HepG2 (cell line): Measurements from ENCODE around the gene TAAR9. TPM values are rescaled to one million over a fixed set of nuclear protein-coding genes. Genes with fewer than 3 reads are reported as not detected.

Experiments
- ARNTL ChIP-seq: sonication (generic); formaldehyde crosslinking; IDR thresholded peaks from 2 replicates; pipeline ENCODE4 v1.4.0; 2020; ENCODE audit warnings: mild to moderate bottlenecking, missing genetic modification reagents
- DPF2 ChIP-seq: sonication (generic); formaldehyde crosslinking; IDR thresholded peaks from 2 replicates; pipeline ENCODE4 v1.4.0; 2020; ENCODE audit warnings: mild to moderate bottlenecking, low read depth, missing genetic modification reagents, borderline replicate concordance
- ISL2 ChIP-seq: sonication (generic); formaldehyde crosslinking; IDR thresholded peaks from 2 replicates; pipeline ENCODE4 v1.5.0; 2020; ENCODE audit warnings: missing genetic modification reagents
- KMT2A ChIP-seq: sonication (generic); formaldehyde crosslinking; IDR thresholded peaks from 2 replicates; pipeline ENCODE4 v1.4.0; 2020; ENCODE audit warnings: missing genetic modification reagents
- MEIS1 ChIP-seq: sonication (generic); formaldehyde crosslinking; IDR thresholded peaks from 2 replicates; pipeline ENCODE4 v1.9.0; 2021; ENCODE audit warnings: mild to moderate bottlenecking, missing genetic modification reagents, moderate library complexity, borderline replicate concordance
- MTA1 ChIP-seq: sonication (generic); formaldehyde crosslinking; IDR thresholded peaks from 2 replicates; pipeline ENCODE4 v1.4.0; 2020; ENCODE audit warnings: missing genetic modification reagents, mild to moderate bottlenecking, borderline replicate concordance
- PRPF4 ChIP-seq: fragments of 200-400 bp; formaldehyde crosslinking; IDR thresholded peaks from 2 replicates; pipeline ENCODE4 v1.6.1; 2016; ENCODE audit warnings: low read length, low read depth; ENCODE audit not compliant: poor library complexity, severe bottlenecking
- SMAD3 ChIP-seq: sonication (generic); formaldehyde crosslinking; IDR thresholded peaks from 2 replicates; pipeline ENCODE4 v1.4.0; 2020; ENCODE audit warnings: missing genetic modification reagents
- SRSF4 ChIP-seq: fragments of 200-400 bp; formaldehyde crosslinking; IDR thresholded peaks from one replicate; pipeline ENCODE4 v1.6.1; 2018; ENCODE audit warnings: mild to moderate bottlenecking, low read depth, low read length, moderate library complexity; ENCODE audit not compliant: poor library complexity, severe bottlenecking
- SRY ChIP-seq: sonication (generic); formaldehyde crosslinking; IDR thresholded peaks from 2 replicates; pipeline ENCODE4 v1.8.0; 2022; ENCODE audit warnings: mild to moderate bottlenecking, missing genetic modification reagents
- STAT5B ChIP-seq: sonication (generic); formaldehyde crosslinking; IDR thresholded peaks from 2 replicates; pipeline ENCODE4 v1.4.0; 2020; ENCODE audit warnings: missing genetic modification reagents
- TAF15 ChIP-seq: fragments of 200-400 bp; formaldehyde crosslinking; IDR thresholded peaks from one replicate; pipeline ENCODE4 v1.6.1; 2018; ENCODE audit warnings: mild to moderate bottlenecking, low read depth, low read length; ENCODE audit not compliant: poor library complexity, severe bottlenecking
- XRCC5 ChIP-seq: fragments of 200-400 bp; formaldehyde crosslinking; optimal IDR thresholded peaks from 2 replicates; pipeline ENCODE3; 2017; ENCODE audit warnings: mild to moderate bottlenecking, low read length
- ZBTB21 ChIP-seq: sonication (generic); formaldehyde crosslinking; IDR thresholded peaks from 2 replicates; pipeline ENCODE4 v1.4.0; 2020; ENCODE audit warnings: missing genetic modification reagents
- ZFY ChIP-seq: sonication (generic); formaldehyde crosslinking; IDR thresholded peaks from 2 replicates; pipeline ENCODE4 v1.4.0; 2020; ENCODE audit warnings: missing genetic modification reagents
- ZNF17 ChIP-seq: sonication (generic); formaldehyde crosslinking; IDR thresholded peaks from 2 replicates; pipeline ENCODE4 v1.5.0; 2020; ENCODE audit warnings: mild to moderate bottlenecking, missing genetic modification reagents
- ZNF382 ChIP-seq: sonication (generic); formaldehyde crosslinking; IDR thresholded peaks from 2 replicates; pipeline ENCODE4 v1.5.0; 2020; ENCODE audit warnings: missing genetic modification reagents, mild to moderate bottlenecking, borderline replicate concordance
- ZNF547 ChIP-seq: sonication (generic); formaldehyde crosslinking; IDR thresholded peaks from 2 replicates; pipeline ENCODE4 v1.5.1; 2020; ENCODE audit warnings: mild to moderate bottlenecking, missing genetic modification reagents
- ZNF552 ChIP-seq: sonication (generic); formaldehyde crosslinking; IDR thresholded peaks from 2 replicates; pipeline ENCODE4 v1.9.0; 2022; ENCODE audit warnings: missing genetic modification reagents, mild to moderate bottlenecking, borderline replicate concordance
- ZNF558 ChIP-seq: sonication (generic); formaldehyde crosslinking; IDR thresholded peaks from 2 replicates; pipeline ENCODE4 v1.9.0; 2022; ENCODE audit warnings: mild to moderate bottlenecking, missing genetic modification reagents, borderline replicate concordance
- ZNF816 ChIP-seq: sonication (generic); formaldehyde crosslinking; IDR thresholded peaks from 2 replicates; pipeline ENCODE4 v1.8.0; 2022; ENCODE audit warnings: missing genetic modification reagents, mild to moderate bottlenecking, borderline replicate concordance
- ZNF850 ChIP-seq: sonication (generic); formaldehyde crosslinking; conservative IDR thresholded peaks from 2 replicates; pipeline ENCODE4 v1.9.0; 2021; ENCODE audit warnings: mild to moderate bottlenecking, missing genetic modification reagents
- ZSCAN9 ChIP-seq: IDR thresholded peaks from 2 replicates; pipeline ENCODE4 v1.6.1; 2016; ENCODE audit warnings: borderline replicate concordance
- polyA plus RNA-seq, 8 experiments: library from polyadenylated mRNA; depleted of rRNA in 3 of 8; stranded (reverse) in 7 of 8; unstranded in 1 of 8; fragments of >200 nt; fragmentation: Illumina TruSeq in 4 of 8; extraction: Trizol in 4 of 8; gene quantifications; 2 replicates each; pipeline versions ENCODE4 v1.2.1 to v1.2.3, GENCODE V29; 2011 to 2016; ENCODE audit warnings: low read depth in 4 of 8, missing spikeins in 1 of 8, mixed read lengths in 1 of 8; ENCODE audit not compliant: insufficient read depth in 1 of 8
- total RNA-seq, 5 experiments: library from RNA; depleted of rRNA; stranded (reverse); fragments of >200 nt; fragmentation: Illumina TruSeq; extraction: Trizol; gene quantifications; 2 replicates each; pipeline ENCODE4 v1.2.3, GENCODE V29; 2016; ENCODE audit warnings: low read depth in 1 of 5
- TF ChIP-seq, protein P1 (sequence below): fragments of 450-650 bp; IDR thresholded peaks from 2 replicates; pipeline ENCODE4 v1.6.1; 2017; ENCODE audit warnings: mild to moderate bottlenecking
- TF ChIP-seq, protein P2 (sequence below): IDR thresholded peaks from 2 replicates; pipeline ENCODE4 v1.6.1; 2016; ENCODE audit warnings: low read depth, control low read depth

The TAAR9 gene
- total and polyA plus RNA-seq, 2 of the 13 experiments (the other 11 are each of a cell fraction or from before 2014, with no cell fraction given): 0.07 TPM; not detected in 1

DNA sequence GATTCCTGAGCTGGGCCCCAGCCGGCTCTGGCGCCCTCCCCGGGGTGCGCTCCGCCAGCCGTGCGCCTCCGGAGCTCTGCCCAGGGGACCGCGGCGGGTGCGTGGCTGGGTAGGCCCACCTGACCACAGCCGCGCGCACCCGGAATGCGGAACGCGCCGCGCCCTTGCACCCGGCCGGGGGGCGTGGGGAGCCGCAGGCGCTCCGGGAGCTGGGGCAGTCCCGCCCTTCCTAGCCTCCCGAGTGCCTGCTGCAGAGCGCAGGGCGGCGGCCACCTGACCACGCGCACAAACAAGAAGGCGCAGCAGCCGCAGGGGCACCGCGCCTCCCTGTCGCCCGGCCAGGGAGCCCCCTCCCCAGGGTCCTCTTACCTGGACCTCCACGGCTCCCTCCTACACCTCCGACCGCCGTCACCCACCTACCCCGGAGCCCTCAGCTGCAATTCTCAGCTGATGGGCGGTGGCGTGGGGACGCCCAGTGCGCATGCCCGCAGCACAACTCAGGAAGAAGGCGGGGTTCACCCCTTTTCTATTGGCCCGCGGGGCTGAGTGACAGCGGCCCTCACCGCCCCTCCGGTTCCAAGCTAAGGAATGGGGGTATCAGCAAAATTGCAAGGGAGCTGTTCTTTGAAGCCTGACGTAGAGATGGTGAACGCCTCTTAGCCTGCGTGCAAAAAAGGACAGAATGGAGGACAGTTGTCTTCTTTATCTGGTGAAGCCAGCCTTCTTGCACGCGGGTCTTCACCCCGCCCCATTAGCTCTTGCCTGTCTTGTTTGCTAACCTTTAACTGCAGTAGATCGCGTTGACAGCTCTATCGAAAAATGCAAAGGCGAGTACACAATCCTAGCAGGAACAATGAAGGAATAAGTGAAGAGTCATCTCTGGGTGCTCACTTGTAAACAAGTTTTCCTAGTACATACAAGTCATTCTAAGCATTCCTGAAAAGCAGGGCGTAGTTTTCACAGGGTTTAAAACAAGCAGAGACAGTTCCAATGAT lies 25.1 kb upstream of the TAAR9 start, which contains the start of gene STX7 (continued):
- TF ChIP-seq ZSCAN9: peak; percentile 78
- TF ChIP-seq PRPF4: no peak
- TF ChIP-seq SRY (CRISPR knock-in tag): peak; percentile 56; the same call in 1 of the 2 replicates
- TF ChIP-seq ZNF850 (CRISPR knock-in tag): peak; percentile 5; the same call in 1 of the 2 replicates
- peak; percentile 65; the same call in 1 of the 2 replicates for TF ChIP-seq ARNTL (CRISPR knock-in tag)
- peak; percentile 94 for TF ChIP-seq ZFY (CRISPR knock-in tag)
- no peak for TF ChIP-seq ZBTB21 (CRISPR knock-in tag)
- TF ChIP-seq TAF15: no peak
- TF ChIP-seq ISL2 (CRISPR knock-in tag): peak; percentile 57
- TF ChIP-seq STAT5B (CRISPR knock-in tag): 0 out of 2 replicates have a peak, but pooled peaks have one; percentile 7
- no peak for TF ChIP-seq DPF2 (CRISPR knock-in tag)
- TF ChIP-seq ZNF17: no peak
- TF ChIP-seq, protein P1, sequence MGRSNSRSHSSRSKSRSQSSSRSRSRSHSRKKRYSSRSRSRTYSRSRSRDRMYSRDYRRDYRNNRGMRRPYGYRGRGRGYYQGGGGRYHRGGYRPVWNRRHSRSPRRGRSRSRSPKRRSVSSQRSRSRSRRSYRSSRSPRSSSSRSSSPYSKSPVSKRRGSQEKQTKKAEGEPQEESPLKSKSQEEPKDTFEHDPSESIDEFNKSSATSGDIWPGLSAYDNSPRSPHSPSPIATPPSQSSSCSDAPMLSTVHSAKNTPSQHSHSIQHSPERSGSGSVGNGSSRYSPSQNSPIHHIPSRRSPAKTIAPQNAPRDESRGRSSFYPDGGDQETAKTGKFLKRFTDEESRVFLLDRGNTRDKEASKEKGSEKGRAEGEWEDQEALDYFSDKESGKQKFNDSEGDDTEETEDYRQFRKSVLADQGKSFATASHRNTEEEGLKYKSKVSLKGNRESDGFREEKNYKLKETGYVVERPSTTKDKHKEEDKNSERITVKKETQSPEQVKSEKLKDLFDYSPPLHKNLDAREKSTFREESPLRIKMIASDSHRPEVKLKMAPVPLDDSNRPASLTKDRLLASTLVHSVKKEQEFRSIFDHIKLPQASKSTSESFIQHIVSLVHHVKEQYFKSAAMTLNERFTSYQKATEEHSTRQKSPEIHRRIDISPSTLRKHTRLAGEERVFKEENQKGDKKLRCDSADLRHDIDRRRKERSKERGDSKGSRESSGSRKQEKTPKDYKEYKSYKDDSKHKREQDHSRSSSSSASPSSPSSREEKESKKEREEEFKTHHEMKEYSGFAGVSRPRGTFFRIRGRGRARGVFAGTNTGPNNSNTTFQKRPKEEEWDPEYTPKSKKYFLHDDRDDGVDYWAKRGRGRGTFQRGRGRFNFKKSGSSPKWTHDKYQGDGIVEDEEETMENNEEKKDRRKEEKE: no peak
- TF ChIP-seq ZNF547 (CRISPR knock-in tag): peak; percentile 97
- no peak for TF ChIP-seq ZNF382 (CRISPR knock-in tag)
- TF ChIP-seq, protein P2, sequence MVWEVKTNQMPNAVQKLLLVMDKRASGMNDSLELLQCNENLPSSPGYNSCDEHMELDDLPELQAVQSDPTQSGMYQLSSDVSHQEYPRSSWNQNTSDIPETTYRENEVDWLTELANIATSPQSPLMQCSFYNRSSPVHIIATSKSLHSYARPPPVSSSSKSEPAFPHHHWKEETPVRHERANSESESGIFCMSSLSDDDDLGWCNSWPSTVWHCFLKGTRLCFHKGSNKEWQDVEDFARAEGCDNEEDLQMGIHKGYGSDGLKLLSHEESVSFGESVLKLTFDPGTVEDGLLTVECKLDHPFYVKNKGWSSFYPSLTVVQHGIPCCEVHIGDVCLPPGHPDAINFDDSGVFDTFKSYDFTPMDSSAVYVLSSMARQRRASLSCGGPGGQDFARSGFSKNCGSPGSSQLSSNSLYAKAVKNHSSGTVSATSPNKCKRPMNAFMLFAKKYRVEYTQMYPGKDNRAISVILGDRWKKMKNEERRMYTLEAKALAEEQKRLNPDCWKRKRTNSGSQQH (CRISPR knock-in tag): peak; percentile 5; the same call in 1 of the 2 replicates
- peak; percentile 26; the same call in 1 of the 2 replicates for TF ChIP-seq SMAD3 (CRISPR knock-in tag)
- TF ChIP-seq MTA1 (CRISPR knock-in tag): peak; percentile 97
- TF ChIP-seq SRSF4: no peak
- TF ChIP-seq KMT2A (CRISPR knock-in tag): peak; percentile 74
- no peak for TF ChIP-seq ZNF558
- TF ChIP-seq ZNF552 (CRISPR knock-in tag): no peak
- TF ChIP-seq ZNF816 (CRISPR knock-in tag): no peak
- peak; percentile 85 for TF ChIP-seq MEIS1 (CRISPR knock-in tag)
- TF ChIP-seq XRCC5: peak; percentile 80
